ENCODE results near the gene EIPR1.

GRCh38 chr2:3253913-3254441 lies 123.6 kb downstream of the EIPR1 start:
- TF ChIP-seq, protein P1, sequence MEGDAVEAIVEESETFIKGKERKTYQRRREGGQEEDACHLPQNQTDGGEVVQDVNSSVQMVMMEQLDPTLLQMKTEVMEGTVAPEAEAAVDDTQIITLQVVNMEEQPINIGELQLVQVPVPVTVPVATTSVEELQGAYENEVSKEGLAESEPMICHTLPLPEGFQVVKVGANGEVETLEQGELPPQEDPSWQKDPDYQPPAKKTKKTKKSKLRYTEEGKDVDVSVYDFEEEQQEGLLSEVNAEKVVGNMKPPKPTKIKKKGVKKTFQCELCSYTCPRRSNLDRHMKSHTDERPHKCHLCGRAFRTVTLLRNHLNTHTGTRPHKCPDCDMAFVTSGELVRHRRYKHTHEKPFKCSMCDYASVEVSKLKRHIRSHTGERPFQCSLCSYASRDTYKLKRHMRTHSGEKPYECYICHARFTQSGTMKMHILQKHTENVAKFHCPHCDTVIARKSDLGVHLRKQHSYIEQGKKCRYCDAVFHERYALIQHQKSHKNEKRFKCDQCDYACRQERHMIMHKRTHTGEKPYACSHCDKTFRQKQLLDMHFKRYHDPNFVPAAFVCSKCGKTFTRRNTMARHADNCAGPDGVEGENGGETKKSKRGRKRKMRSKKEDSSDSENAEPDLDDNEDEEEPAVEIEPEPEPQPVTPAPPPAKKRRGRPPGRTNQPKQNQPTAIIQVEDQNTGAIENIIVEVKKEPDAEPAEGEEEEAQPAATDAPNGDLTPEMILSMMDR (IDR thresholded peaks at IDR 0.05), result no peak
- TF ChIP-seq EP300 (IDR thresholded peaks at IDR 0.05; ENCODE audit: low read depth) (no peak), POLR2A (IDR thresholded peaks at IDR 0.05) (no peak)
